ENCODE data around the gene CACNA1A. TPM values are rescaled to one million over a fixed set of nuclear protein-coding genes. Genes with fewer than 3 reads are reported as not detected.
A peak's percentile ranks its signal among the peaks of the same experiment; 100 is the strongest.
"Not testable (repeated sequence)": the region's sequence is repeated elsewhere in the genome, so short reads cannot be mapped to it uniquely, and the experiment has no call there.

Gene CACNA1A
- total RNA-seq, 1 donor from 2014 or later, result 0.52 TPM

DNA sequence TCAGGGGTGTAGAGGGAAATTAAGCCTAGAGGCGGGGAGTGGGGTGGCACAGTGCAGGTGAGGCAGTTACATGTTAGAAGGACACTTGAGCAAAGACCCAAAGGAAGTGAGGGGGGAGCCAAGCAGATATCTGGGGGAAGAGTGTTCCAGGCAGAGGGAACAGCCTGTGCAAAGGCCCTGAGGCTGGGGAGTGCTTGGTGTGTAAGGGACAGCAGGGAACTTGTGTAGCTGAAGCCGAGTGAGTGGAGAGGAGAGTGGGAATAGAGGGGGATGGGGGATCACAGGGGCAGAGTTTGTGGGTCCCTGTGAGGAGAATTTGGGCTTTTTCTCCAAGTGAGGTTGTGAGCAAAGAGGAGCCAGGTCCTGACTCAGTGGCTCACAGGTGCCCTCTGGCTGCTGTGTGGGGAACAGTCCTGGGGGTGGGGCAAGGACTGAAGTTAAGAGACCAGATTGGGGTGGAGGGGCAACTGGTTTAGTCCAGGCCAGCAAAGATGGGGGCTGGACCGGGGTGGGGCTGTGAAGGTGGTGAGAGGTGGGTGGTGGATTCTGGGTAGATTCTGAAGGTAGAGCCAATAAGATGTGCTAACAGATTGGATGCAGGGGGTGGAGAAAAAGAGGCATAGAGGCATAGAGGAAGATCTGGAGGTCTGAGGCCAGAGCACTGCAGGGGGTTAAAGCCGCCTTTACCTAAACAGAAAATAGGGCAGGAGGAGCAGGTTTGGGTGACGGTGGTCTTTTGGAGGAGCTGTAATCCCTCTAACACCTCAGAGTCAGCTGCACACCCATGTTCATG is 75.3 kb downstream of the CACNA1A start:
- H3K4me1 ChIP-seq (ENCODE audit: control insufficient read depth in 3 of 3, insufficient read depth in 3 of 3, low read length in 3 of 3), result no peaks in the 10 kb centered on the region
- peaks cover 0 to 2% (median 2%) of the 10 kb centered on the region in 3 donors for H3K9me3 ChIP-seq (ENCODE audit: control insufficient read depth in 3 of 3, low read length in 3 of 3)
- no peak overlapping the region for H3K9ac ChIP-seq (ENCODE audit: low read depth in 1 of 3, low read length in 3 of 3)
- H3K36me3 ChIP-seq (ENCODE audit: control insufficient read depth in 3 of 3, insufficient read depth in 3 of 3, low read length in 3 of 3), result no peaks in the 10 kb centered on the region
- no peak overlapping the region for H3K27ac ChIP-seq (ENCODE audit: low read depth, low read length)
- H3K4me3 ChIP-seq (ENCODE audit: low read length in 3 of 3), result no peak overlapping the region
- no peaks in the 10 kb centered on the region for H3K27me3 ChIP-seq (ENCODE audit: control insufficient read depth in 3 of 3, insufficient read depth in 3 of 3, low read length in 3 of 3)

DNA sequence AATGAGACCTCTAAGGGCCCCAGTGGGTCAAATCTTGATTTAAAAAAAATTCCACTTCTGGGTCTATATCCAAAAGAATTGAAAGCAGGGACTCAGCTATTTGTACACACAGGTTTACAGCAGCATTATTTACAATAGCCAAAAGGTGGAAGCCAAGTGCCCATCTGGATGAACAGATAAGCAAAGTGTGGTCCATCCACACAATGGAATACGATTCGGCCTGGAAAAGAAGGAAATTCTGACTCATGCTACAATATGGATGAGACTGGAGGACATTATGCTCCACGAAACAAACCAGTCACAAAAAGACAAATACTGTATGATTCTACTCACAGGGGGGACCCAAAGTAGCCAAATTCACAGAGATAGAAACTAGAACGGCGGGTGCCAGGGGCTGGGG is 76.7 kb downstream of the CACNA1A start:
- H3K4me1 ChIP-seq (ENCODE audit: control insufficient read depth in 3 of 3, insufficient read depth in 3 of 3, low read length in 3 of 3), result no peaks in the 10 kb centered on the region
- H3K4me3 ChIP-seq (ENCODE audit: low read length in 3 of 3), result no peak overlapping the region
- no peaks in the 10 kb centered on the region for H3K36me3 ChIP-seq (ENCODE audit: control insufficient read depth in 3 of 3, insufficient read depth in 3 of 3, low read length in 3 of 3)
- H3K27ac ChIP-seq (ENCODE audit: low read depth, low read length), result no peak overlapping the region
- H3K9me3 ChIP-seq (ENCODE audit: control insufficient read depth in 3 of 3, low read length in 3 of 3), result peaks cover 0 to 4% (median 2%) of the 10 kb centered on the region in 3 donors
- H3K27me3 ChIP-seq (ENCODE audit: control insufficient read depth in 3 of 3, insufficient read depth in 3 of 3, low read length in 3 of 3), result no peaks in the 10 kb centered on the region
- H3K9ac ChIP-seq (ENCODE audit: low read depth in 1 of 3, low read length in 3 of 3), result no peak overlapping the region

DNA sequence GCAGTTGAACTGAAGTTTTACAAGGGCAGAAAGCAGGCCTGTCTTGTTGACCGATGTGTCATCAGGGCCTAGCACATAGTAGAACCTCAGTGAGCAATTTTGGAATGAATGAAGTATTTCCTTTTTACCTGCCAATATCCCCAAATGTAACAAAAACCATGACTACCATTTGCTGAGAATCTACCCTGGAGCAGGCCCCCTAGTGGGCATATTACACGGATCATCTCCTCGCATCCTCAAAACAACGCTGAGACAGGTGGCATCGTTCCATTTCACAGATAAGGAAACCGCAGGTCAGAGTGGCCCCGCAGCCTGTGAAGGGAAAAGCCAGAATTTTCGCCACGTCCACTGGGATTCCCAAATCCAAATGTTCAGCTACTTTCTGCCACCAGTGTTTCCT is 77.9 kb downstream of the CACNA1A start:
- no peak overlapping the region for H3K4me3 ChIP-seq (ENCODE audit: low read length in 3 of 3)

DNA sequence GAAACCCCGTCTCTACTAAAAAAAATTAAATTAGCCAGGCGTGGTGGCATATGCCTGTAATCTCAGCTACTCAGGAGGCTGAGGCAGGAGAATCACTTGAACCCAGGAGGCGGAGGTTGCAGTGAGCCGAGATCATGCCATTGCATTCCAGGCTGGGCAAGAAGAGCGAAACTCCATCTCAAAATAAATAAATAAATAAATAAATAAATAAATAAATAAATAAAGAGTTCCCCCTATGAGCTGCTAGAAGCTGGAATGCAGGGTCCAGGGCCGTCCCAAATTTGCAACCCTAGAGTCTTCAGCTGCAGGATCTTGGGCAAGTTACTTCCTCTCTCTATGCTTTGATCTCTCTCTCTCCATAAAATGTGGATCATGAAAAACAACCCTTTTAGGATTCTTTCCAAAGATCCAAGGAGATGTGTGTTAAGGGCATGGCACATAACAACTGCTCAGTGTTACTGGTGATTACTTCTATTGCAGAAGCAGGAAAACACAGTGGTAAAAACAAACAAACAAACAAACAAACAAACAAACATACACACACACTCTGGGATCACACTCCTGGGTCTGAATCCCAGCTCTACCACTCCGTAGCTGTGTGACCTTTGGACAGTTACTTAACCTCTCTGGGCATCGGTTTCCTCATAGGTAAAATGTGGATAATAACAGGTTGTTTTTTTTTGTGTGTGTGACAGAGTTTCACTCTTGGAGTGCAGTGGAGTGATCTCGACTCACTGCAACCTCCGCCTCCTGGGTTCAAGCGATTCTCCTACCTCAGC is 78.8 kb downstream of the CACNA1A start:
- Histone ChIP-seq H3K27ac (ENCODE audit: low read depth, low read length) (no peak overlapping the region), H3K36me3 (ENCODE audit: control insufficient read depth in 3 of 3, insufficient read depth in 3 of 3, low read length in 3 of 3) (no peaks in the 10 kb centered on the region)

More for the DNA sequence above, 77.9 kb downstream of the CACNA1A start:
- no peak overlapping the region for H3K27ac ChIP-seq (ENCODE audit: low read depth, low read length)
- H3K36me3 ChIP-seq (ENCODE audit: control insufficient read depth in 3 of 3, insufficient read depth in 3 of 3, low read length in 3 of 3), result no peaks in the 10 kb centered on the region
- H3K27me3 ChIP-seq (ENCODE audit: control insufficient read depth in 3 of 3, insufficient read depth in 3 of 3, low read length in 3 of 3), result no peaks in the 10 kb centered on the region
- no peaks in the 10 kb centered on the region for H3K4me1 ChIP-seq (ENCODE audit: control insufficient read depth in 3 of 3, insufficient read depth in 3 of 3, low read length in 3 of 3)
- peaks cover 0 to 4% (median 2%) of the 10 kb centered on the region in 3 donors for H3K9me3 ChIP-seq (ENCODE audit: control insufficient read depth in 3 of 3, low read length in 3 of 3)
- H3K9ac ChIP-seq (ENCODE audit: low read depth in 1 of 3, low read length in 3 of 3), result no peak overlapping the region

DNA sequence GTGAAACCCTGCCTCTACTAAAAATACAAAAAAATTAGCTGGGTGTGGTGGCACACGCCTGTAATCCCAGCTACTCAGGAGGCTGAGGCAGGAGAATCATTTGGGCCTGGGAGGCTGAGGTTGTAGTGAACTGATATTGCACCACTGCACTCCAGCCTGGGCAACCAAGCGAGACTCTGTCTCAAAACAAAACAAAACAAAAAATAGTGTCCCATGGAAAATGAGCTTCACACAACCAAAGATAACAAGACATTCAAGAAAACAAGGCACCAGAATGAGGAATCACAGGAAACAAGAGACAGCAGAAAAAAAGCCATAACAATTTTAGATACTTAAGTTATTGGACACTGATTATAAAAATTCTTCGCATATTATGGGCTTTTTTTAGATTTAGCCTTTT is 80.4 kb downstream of the CACNA1A start:
- H3K9me3 ChIP-seq (ENCODE audit: control insufficient read depth in 3 of 3, low read length in 3 of 3); H3K4me3 ChIP-seq (ENCODE audit: low read length in 3 of 3); H3K27me3 ChIP-seq (ENCODE audit: control insufficient read depth in 3 of 3, insufficient read depth in 3 of 3, low read length in 3 of 3); H3K36me3 ChIP-seq (ENCODE audit: control insufficient read depth in 3 of 3, insufficient read depth in 3 of 3, low read length in 3 of 3); H3K4me1 ChIP-seq (ENCODE audit: control insufficient read depth in 3 of 3, insufficient read depth in 3 of 3, low read length in 3 of 3); H3K9ac ChIP-seq (ENCODE audit: low read depth in 1 of 3, low read length in 3 of 3); H3K27ac ChIP-seq (ENCODE audit: low read depth, low read length): not testable (repeated sequence)

More for the DNA sequence above, 78.8 kb downstream of the CACNA1A start:
- no peak overlapping the region for H3K9ac ChIP-seq (ENCODE audit: low read depth in 1 of 3, low read length in 3 of 3)
- H3K4me1 ChIP-seq (ENCODE audit: control insufficient read depth in 3 of 3, insufficient read depth in 3 of 3, low read length in 3 of 3), result no peaks in the 10 kb centered on the region
- H3K27me3 ChIP-seq (ENCODE audit: control insufficient read depth in 3 of 3, insufficient read depth in 3 of 3, low read length in 3 of 3), result no peaks in the 10 kb centered on the region
- peak overlapping the region in 1 of 3 donors; percentile 13 for H3K4me3 ChIP-seq (ENCODE audit: low read length in 3 of 3)
- peaks cover 2 to 4% (median 3%) of the 10 kb centered on the region in 3 donors for H3K9me3 ChIP-seq (ENCODE audit: control insufficient read depth in 3 of 3, low read length in 3 of 3)

DNA sequence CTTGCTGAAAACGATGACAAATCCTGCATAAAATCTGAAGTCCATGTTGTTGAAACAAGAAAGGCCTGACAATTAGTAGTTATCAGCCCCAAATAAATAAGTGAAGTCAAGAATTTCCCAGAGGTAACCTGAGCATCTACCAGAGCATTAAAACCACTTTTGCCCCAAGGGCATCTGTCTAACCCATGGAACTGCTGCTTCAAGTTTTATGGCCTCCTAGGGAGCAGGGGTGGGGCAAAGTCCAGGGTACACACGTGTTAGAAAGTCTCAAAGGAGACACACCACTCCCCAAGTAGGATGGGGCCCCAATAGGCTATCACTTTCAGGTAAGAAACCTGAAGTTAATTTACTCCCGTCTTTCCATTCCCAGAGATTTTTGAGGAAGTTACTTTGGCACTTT is 81.1 kb downstream of the CACNA1A start:
- no peak overlapping the region for H3K27ac ChIP-seq (ENCODE audit: low read depth, low read length)
- H3K9me3 ChIP-seq (ENCODE audit: control insufficient read depth in 3 of 3, low read length in 3 of 3), result peaks cover 2 to 6% (median 5%) of the 10 kb centered on the region in 3 donors
- no peaks in the 10 kb centered on the region for H3K36me3 ChIP-seq (ENCODE audit: control insufficient read depth in 3 of 3, insufficient read depth in 3 of 3, low read length in 3 of 3)
- H3K4me1 ChIP-seq (ENCODE audit: control insufficient read depth in 3 of 3, insufficient read depth in 3 of 3, low read length in 3 of 3), result no peaks in the 10 kb centered on the region
- no peak overlapping the region for H3K9ac ChIP-seq (ENCODE audit: low read depth in 1 of 3, low read length in 3 of 3)
- H3K27me3 ChIP-seq (ENCODE audit: control insufficient read depth in 3 of 3, insufficient read depth in 3 of 3, low read length in 3 of 3), result no peaks in the 10 kb centered on the region
- H3K4me3 ChIP-seq (ENCODE audit: low read length in 3 of 3), result no peak overlapping the region

DNA sequence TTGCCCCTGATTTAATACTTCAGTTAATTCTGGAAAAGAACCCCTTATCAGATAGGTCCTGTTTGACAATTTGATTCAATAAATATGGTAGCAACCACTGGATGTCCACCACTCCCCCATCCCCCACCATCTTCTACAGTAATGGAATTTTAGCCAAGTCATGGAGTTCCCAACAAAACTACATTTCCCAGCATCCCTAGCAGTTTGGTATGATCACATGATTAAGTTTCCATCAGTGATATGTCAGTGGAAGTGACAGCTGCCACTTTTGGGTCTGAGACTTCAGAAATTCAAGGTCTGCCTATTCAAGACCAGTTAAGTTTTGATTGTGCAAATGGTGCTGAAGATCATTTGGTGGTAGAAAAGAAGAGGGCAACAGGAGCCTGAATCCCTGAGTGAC is 85.5 kb downstream of the CACNA1A start:
- peaks cover 0 to 6% (median 5%) of the 10 kb centered on the region in 3 donors for H3K9me3 ChIP-seq (ENCODE audit: control insufficient read depth in 3 of 3, low read length in 3 of 3)
- no peak overlapping the region for H3K27ac ChIP-seq (ENCODE audit: low read depth, low read length)
- H3K9ac ChIP-seq (ENCODE audit: low read depth in 1 of 3, low read length in 3 of 3), result no peak overlapping the region
- no peaks in the 10 kb centered on the region for H3K27me3 ChIP-seq (ENCODE audit: control insufficient read depth in 3 of 3, insufficient read depth in 3 of 3, low read length in 3 of 3)
- no peaks in the 10 kb centered on the region for H3K36me3 ChIP-seq (ENCODE audit: control insufficient read depth in 3 of 3, insufficient read depth in 3 of 3, low read length in 3 of 3)
- H3K4me3 ChIP-seq (ENCODE audit: low read length in 3 of 3), result no peak overlapping the region
- H3K4me1 ChIP-seq (ENCODE audit: control insufficient read depth in 3 of 3, insufficient read depth in 3 of 3, low read length in 3 of 3), result no peaks in the 10 kb centered on the region

DNA sequence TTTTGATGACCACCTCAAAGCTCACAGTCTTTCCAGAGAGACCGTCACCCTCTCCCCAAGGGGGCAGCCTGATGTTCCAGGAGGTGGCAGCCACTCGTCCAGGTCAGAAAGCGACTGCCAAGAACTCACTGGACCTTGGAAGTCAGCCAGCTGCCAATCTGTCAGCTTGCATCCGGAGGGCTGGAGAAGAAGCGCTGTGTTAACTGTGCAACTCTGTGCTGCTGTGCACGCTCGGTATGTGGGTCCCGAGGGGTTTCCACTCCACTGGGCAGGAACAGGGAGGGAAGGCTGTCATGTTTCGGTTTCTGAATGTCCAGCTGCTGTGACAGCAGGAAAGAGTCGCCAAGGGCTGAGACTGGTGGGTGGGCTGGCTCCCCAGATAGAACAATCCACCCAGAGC is 89.2 kb downstream of the CACNA1A start:
- Histone ChIP-seq H3K9ac (ENCODE audit: low read depth in 1 of 3, low read length in 3 of 3) (no peak overlapping the region), H3K27me3 (ENCODE audit: control insufficient read depth in 3 of 3, insufficient read depth in 3 of 3, low read length in 3 of 3) (no peaks in the 10 kb centered on the region), H3K4me3 (ENCODE audit: low read length in 3 of 3) (no peak overlapping the region), H3K36me3 (ENCODE audit: control insufficient read depth in 3 of 3, insufficient read depth in 3 of 3, low read length in 3 of 3) (no peaks in the 10 kb centered on the region), H3K4me1 (ENCODE audit: control insufficient read depth in 3 of 3, insufficient read depth in 3 of 3, low read length in 3 of 3) (no peaks in the 10 kb centered on the region), H3K9me3 (ENCODE audit: control insufficient read depth in 3 of 3, low read length in 3 of 3) (peaks cover 0 to 4% (median 2%) of the 10 kb centered on the region in 3 donors), H3K27ac (ENCODE audit: low read depth, low read length) (no peak overlapping the region)

DNA sequence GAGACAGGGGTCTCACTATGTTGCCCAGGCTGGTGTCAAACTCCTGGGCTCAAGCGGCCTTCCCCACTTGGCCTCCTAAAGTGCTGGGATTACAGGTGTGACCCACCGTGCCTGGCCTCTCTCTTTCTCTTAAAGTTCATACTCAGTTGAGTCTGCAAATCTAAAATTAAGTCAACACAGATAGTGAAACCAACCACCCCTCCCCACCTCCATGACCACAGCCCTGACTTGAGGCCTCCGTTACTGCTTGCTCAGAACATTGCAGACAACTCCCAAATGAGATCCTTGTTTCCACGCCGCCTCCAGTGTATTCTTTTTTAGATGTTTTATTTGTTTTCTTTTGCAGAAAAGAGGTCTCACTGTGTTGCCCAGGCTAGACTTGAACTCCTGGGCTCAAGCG is 94.4 kb downstream of the CACNA1A start:
- H3K9ac ChIP-seq (ENCODE audit: low read depth in 1 of 3, low read length in 3 of 3), result no peak overlapping the region
- H3K36me3 ChIP-seq (ENCODE audit: control insufficient read depth in 3 of 3, insufficient read depth in 3 of 3, low read length in 3 of 3), result no peaks in the 10 kb centered on the region
- no peaks in the 10 kb centered on the region for H3K27me3 ChIP-seq (ENCODE audit: control insufficient read depth in 3 of 3, insufficient read depth in 3 of 3, low read length in 3 of 3)
- H3K4me3 ChIP-seq (ENCODE audit: low read length in 3 of 3), result no peak overlapping the region
- peaks cover 0 to 5% (median 4%) of the 10 kb centered on the region in 3 donors for H3K9me3 ChIP-seq (ENCODE audit: control insufficient read depth in 3 of 3, low read length in 3 of 3)
- no peaks in the 10 kb centered on the region for H3K4me1 ChIP-seq (ENCODE audit: control insufficient read depth in 3 of 3, insufficient read depth in 3 of 3, low read length in 3 of 3)
- H3K27ac ChIP-seq (ENCODE audit: low read depth, low read length), result no peak overlapping the region

DNA sequence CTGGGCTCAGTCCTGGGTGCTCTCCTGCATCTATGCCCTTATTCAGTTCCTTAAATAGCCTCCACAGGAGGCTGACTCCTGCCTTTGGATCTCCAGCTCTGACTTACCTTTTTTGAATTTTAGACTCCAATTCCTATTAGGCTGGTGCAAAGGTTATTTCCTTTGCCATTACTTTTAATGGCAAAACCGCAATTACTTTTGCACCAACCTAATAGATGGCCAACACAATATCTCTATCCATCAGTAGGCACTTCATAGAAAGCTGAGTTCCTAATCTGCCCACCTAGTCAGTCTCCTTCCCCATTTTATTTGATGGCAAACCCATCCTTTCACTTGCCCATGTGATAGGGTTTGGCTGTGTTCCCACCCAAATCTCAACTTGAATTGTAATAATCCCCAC is 95.3 kb downstream of the CACNA1A start:
- Histone ChIP-seq H3K36me3 (ENCODE audit: control insufficient read depth in 3 of 3, insufficient read depth in 3 of 3, low read length in 3 of 3) (no peaks in the 10 kb centered on the region), H3K4me1 (ENCODE audit: control insufficient read depth in 3 of 3, insufficient read depth in 3 of 3, low read length in 3 of 3) (no peaks in the 10 kb centered on the region), H3K4me3 (ENCODE audit: low read length in 3 of 3) (no peak overlapping the region), H3K27ac (ENCODE audit: low read depth, low read length) (no peak overlapping the region), H3K9me3 (ENCODE audit: control insufficient read depth in 3 of 3, low read length in 3 of 3) (peaks cover 0 to 5% (median 4%) of the 10 kb centered on the region in 3 donors), H3K9ac (ENCODE audit: low read depth in 1 of 3, low read length in 3 of 3) (no peak overlapping the region), H3K27me3 (ENCODE audit: control insufficient read depth in 3 of 3, insufficient read depth in 3 of 3, low read length in 3 of 3) (no peaks in the 10 kb centered on the region)

All from skeletal muscle tissue (tissue), 4 donors.